ENCODE data around the gene CTNND2.
A peak's percentile ranks its signal among the peaks of the same experiment; 100 is the strongest.

The CTNND2 gene

GRCh38 chr5:11797132-11797531 lies 107.1 kb downstream of the CTNND2 start:
- in situ Hi-C loops (cut with HindIII; ENCODE audit: low pct_unique_long_range_greater_than_20kb, low sequenced_read_pairs), result no loop called here
- TF ChIP-seq JUND (IDR thresholded peaks at IDR 0.05; ENCODE audit: low read depth), result no peak
- DNase-seq (ENCODE audit: low read depth in 1 of 2, low spot score in 1 of 2), result peak in 1 of 2 experiments; percentile 45

- TF ChIP-seq JUND (IDR thresholded peaks at IDR 0.05; ENCODE audit: low read depth), result no peak
- in situ Hi-C loops (cut with HindIII; ENCODE audit: low pct_unique_long_range_greater_than_20kb, low sequenced_read_pairs), result no loop called here
- DNase-seq (ENCODE audit: low read depth in 1 of 2, low spot score in 1 of 2), result no peak
Measured at GRCh38 chr5:11793396-11793795, 110.8 kb downstream of the CTNND2 start.

GRCh38 chr5:11792621-11793020 lies 111.6 kb downstream of the CTNND2 start:
- no peak for DNase-seq (ENCODE audit: low read depth in 1 of 2, low spot score in 1 of 2)
- in situ Hi-C loops (cut with HindIII; ENCODE audit: low pct_unique_long_range_greater_than_20kb, low sequenced_read_pairs), result no loop called here
- TF ChIP-seq JUND (IDR thresholded peaks at IDR 0.05; ENCODE audit: low read depth), result no peak

GRCh38 chr5:11791792-11792191 lies 112.5 kb downstream of the CTNND2 start:
- TF ChIP-seq JUND (IDR thresholded peaks at IDR 0.05; ENCODE audit: low read depth), result no peak
- in situ Hi-C loops (cut with HindIII; ENCODE audit: low pct_unique_long_range_greater_than_20kb, low sequenced_read_pairs), result no loop called here
- DNase-seq (ENCODE audit: low read depth in 1 of 2, low spot score in 1 of 2), result peak; percentile 24 to 91

- no peak for DNase-seq (ENCODE audit: low read depth in 1 of 2, low spot score in 1 of 2)
- TF ChIP-seq JUND (IDR thresholded peaks at IDR 0.05; ENCODE audit: low read depth), result no peak
- in situ Hi-C loops (cut with HindIII; ENCODE audit: low pct_unique_long_range_greater_than_20kb, low sequenced_read_pairs), result no loop called here
Measured at GRCh38 chr5:11790201-11790600, 114.0 kb downstream of the CTNND2 start.

- in situ Hi-C loops (cut with HindIII; ENCODE audit: low pct_unique_long_range_greater_than_20kb, low sequenced_read_pairs), result no loop called here
- no peak for TF ChIP-seq JUND (IDR thresholded peaks at IDR 0.05; ENCODE audit: low read depth)
- DNase-seq (ENCODE audit: low read depth in 1 of 2, low spot score in 1 of 2), result no peak
Measured at GRCh38 chr5:11785771-11786352, 118.4 kb downstream of the CTNND2 start.

GRCh38 chr5:11780641-11781345 lies 123.5 kb downstream of the CTNND2 start:
- DNase-seq (ENCODE audit: low read depth in 1 of 2, low spot score in 1 of 2), result no peak
- in situ Hi-C loops (cut with HindIII; ENCODE audit: low pct_unique_long_range_greater_than_20kb, low sequenced_read_pairs), result no loop called here
- no peak for TF ChIP-seq JUND (IDR thresholded peaks at IDR 0.05; ENCODE audit: low read depth)

- in situ Hi-C loops (cut with HindIII; ENCODE audit: low pct_unique_long_range_greater_than_20kb, low sequenced_read_pairs), result no loop called here
- TF ChIP-seq JUND (IDR thresholded peaks at IDR 0.05; ENCODE audit: low read depth), result no peak
- DNase-seq (ENCODE audit: low read depth in 1 of 2, low spot score in 1 of 2), result no peak
Measured at GRCh38 chr5:11777096-11777495, 127.2 kb downstream of the CTNND2 start.

- DNase-seq (ENCODE audit: low read depth in 1 of 2, low spot score in 1 of 2), result no peak
- no peak for TF ChIP-seq JUND (IDR thresholded peaks at IDR 0.05; ENCODE audit: low read depth)
- in situ Hi-C loops (cut with HindIII; ENCODE audit: low pct_unique_long_range_greater_than_20kb, low sequenced_read_pairs), result no loop called here
Measured at GRCh38 chr5:11770310-11770709, 133.9 kb downstream of the CTNND2 start.

GRCh38 chr5:11760934-11761603 lies 143.2 kb downstream of the CTNND2 start:
- TF ChIP-seq JUND (IDR thresholded peaks at IDR 0.05; ENCODE audit: low read depth), result no peak
- in situ Hi-C loops (cut with HindIII; ENCODE audit: low pct_unique_long_range_greater_than_20kb, low sequenced_read_pairs), result no loop called here
- no peak for DNase-seq (ENCODE audit: low read depth in 1 of 2, low spot score in 1 of 2)

GRCh38 chr5:11758321-11758720 lies 145.9 kb downstream of the CTNND2 start:
- in situ Hi-C loops (cut with HindIII; ENCODE audit: low pct_unique_long_range_greater_than_20kb, low sequenced_read_pairs), result no loop called here
- no peak for TF ChIP-seq JUND (IDR thresholded peaks at IDR 0.05; ENCODE audit: low read depth)

GRCh38 chr5:11757661-11758060 lies 146.6 kb downstream of the CTNND2 start:
- no peak for TF ChIP-seq JUND (IDR thresholded peaks at IDR 0.05; ENCODE audit: low read depth)

More at GRCh38 chr5:11758321-11758720, 145.9 kb downstream of the CTNND2 start:
- no peak for DNase-seq (ENCODE audit: low read depth in 1 of 2, low spot score in 1 of 2)

GRCh38 chr5:11737010-11737409 lies 167.2 kb downstream of the CTNND2 start:
- DNase-seq (ENCODE audit: low read depth in 1 of 2, low spot score in 1 of 2), result no peak
- in situ Hi-C loops (cut with HindIII; ENCODE audit: low pct_unique_long_range_greater_than_20kb, low sequenced_read_pairs), result no loop called here
- TF ChIP-seq JUND (IDR thresholded peaks at IDR 0.05; ENCODE audit: low read depth), result no peak

More at GRCh38 chr5:11757661-11758060, 146.6 kb downstream of the CTNND2 start:
- in situ Hi-C loops (cut with HindIII; ENCODE audit: low pct_unique_long_range_greater_than_20kb, low sequenced_read_pairs), result no loop called here
- no peak for DNase-seq (ENCODE audit: low read depth in 1 of 2, low spot score in 1 of 2)
